Ramos (cell line): ENCODE data around the gene ZNF775.

Experiments used
- in situ Hi-C: fragments of 300-500 bp; cut with MboI; formaldehyde crosslinking; loops from one replicate; pipeline ENCODE4 v1.14.3; 2022; ENCODE audit warnings: low sequenced_read_pairs; ENCODE audit not compliant: unreplicated experiment

The ZNF775 gene

GRCh38 chr7:150408393-150409299 lies 29.5 kb downstream of the ZNF775 start:
- in situ Hi-C loops = no loop called here

GRCh38 chr7:150409300-150410030 lies 30.3 kb downstream of the ZNF775 start:
- in situ Hi-C loops = no loop called here

DNA sequence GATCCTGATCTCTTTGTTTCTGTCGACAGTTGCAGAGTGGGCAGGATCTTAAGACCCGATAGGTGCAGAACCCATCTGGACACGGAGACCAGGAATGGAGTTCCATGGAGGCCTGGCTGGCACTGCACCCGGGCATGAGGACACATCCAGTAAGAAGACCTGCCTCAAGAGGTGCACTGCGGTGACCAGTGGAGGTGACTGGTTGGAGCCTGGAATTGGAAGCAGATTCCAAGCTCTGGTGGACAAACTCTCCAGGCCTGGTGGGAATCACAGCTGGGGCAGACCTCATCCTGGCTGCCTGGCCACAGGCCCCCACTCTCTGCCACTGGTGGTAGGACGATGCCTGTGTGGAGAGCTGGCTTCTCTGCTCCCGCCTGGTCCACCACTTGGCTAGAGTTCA lies 31.0 kb downstream of the ZNF775 start:
- in situ Hi-C loops = no loop called here

GRCh38 chr7:150410680-150411346 lies 31.7 kb downstream of the ZNF775 start:
- in situ Hi-C loops = no loop called here

DNA sequence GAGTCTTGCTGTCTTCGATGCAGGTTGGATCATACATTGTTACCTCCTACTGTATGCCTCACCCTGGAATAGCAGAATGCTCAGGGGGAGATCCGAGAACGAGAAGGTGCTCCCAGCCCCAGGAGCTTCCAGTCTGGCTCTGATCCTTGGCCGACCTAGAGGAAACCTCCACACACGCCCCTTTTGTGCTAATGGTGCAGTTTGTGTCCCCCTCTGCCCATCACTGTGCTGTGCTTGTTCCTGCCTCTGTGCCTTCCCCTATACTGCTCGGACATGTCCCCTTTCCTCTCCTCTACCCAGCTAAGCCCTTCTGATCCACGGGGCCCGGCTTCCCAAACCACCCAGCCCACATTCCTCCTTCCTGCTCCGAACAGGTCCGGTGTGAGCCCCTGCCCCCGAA lies 32.5 kb downstream of the ZNF775 start:
- in situ Hi-C loops = no loop called here

DNA sequence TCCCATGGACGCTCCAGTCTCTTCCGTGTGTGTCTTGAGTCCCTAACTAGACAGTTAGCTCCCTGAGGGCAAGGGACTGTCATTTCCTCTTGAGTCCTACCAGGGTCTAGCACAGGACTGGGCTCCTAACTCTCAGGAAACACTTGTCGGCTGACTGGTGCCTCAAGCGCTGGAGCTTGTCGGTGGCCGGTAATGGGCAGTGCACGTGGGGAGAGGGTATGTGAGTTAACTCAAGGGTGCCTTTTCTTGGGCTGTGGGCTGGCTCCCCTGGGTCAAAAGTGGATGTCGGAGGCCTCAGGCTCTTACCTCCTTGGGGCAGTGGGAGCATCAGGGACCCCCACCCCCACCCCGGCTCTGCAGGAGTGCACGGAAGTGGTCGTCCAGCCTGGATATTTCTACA lies 32.9 kb downstream of the ZNF775 start:
- in situ Hi-C loops = no loop called here

DNA sequence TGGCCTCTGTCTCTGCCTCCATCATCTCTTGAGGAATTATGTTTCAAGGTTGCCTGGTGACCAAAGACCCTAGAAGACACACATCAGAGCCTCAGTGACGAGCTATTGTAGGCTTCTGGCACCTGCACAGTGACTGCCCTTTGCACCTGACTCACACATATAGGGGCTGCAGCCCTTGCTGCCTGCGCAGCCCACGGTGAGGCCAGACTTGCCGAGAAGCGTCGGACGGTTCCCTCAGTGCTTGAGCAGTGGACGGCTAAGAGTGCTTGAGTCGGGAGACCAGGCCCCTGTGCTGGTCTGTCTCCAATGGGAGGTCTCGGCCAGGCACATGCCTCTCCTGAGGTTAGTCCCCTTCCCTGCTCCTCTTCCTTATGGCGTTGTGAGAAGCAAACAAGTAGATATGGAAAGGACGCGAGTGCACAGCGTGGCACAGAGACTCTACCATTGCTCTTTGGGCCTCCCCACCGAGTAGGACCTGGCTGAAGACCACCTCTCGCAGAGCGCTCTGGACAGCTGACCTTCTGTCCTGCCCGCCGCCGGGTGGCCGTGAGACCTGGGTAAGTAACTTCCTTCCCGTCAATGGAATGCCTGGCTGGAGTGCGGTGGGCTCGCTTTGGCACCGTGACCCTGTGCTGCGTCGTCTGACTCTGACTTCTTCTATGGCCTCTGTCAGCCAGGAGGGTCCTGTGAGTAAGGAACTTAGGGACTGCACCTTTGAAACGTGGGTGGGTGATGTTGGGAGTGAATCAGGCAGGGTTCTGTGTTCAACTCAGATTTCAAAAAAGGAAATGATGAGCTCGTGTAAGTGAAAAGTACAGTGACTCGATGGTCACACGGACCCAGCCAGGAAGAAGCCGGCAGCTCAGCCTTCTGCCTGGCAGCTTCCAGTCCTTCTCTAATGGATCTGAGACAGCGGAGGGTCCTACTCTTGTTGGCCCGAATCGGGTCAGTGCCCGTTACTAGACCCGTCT lies 33.7 kb downstream of the ZNF775 start:
- in situ Hi-C loops = no loop called here

GRCh38 chr7:150413640-150414081 lies 34.5 kb downstream of the ZNF775 start:
- in situ Hi-C loops = no loop called here

DNA sequence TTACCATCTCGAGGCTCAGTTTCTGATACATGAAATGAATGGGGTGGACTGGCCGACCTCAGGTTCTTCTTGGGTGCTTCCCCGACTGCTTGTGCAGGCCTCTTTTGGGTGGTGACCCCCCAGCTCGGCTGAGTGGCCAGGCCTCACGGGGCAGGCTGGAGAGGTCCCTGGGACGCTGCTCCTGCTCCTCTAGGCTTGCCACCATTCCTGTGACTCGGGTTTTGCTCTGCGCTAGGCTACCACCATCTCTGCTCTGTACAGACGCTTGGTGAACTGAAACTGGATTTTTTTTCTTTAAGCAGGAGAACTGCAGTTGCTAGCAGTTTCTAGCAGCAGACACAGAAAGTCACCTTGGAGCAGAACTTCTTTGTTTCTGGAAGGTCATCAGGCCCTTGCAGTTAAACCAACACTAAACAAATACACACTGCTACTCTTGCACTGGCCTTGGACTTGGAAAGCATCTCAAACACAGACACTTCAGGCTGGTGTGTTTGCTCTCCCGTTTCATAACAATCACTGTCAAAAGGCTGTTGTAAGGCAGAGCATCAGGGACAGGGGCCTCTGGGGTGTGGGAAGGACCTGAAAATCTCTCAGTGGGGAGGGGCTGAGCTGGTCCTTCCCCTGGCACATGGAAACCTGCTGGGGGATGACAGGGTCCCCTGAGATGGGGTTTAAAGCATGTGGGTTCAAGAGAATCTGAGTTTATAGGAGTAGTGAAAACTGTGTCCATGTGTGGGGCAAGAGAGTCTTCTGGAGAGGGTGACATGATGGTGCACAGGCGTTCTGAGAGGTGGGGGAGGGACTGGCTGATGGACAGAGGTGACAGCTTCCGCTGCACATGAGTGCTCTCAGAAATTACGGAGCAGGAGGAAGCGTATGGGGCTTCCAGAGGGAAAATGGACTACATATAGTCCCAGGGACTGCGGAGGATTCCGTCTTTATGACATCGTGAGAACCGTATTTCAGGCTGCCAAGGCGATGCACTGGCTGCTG lies 36.3 kb downstream of the ZNF775 start:
- in situ Hi-C loops = no loop called here

DNA sequence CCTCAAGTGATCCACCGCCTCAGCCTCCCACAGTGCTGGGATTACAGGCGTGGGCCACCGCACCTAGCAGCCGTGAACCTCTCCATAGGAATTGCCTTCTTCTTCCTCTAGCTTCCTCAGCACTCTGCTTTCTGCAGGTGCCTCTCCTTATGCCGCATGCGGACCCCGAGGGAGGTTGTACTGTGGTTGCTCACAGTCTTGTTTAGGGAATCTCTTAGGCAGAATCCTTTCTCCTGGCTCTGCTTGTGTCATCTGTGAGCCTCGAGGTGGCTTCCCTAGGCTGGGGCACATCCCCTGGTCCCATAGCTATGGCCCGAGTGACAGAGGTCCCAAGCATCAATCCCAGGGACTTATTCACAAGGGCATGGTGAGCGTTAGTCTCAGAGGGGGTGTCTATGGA lies 38.1 kb downstream of the ZNF775 start:
- in situ Hi-C loops = no loop called here

GRCh38 chr7:150417863-150418262 lies 38.7 kb downstream of the ZNF775 start:
- in situ Hi-C loops = no loop called here

GRCh38 chr7:150420242-150420641 lies 41.1 kb downstream of the ZNF775 start:
- in situ Hi-C loops = no loop called here

DNA sequence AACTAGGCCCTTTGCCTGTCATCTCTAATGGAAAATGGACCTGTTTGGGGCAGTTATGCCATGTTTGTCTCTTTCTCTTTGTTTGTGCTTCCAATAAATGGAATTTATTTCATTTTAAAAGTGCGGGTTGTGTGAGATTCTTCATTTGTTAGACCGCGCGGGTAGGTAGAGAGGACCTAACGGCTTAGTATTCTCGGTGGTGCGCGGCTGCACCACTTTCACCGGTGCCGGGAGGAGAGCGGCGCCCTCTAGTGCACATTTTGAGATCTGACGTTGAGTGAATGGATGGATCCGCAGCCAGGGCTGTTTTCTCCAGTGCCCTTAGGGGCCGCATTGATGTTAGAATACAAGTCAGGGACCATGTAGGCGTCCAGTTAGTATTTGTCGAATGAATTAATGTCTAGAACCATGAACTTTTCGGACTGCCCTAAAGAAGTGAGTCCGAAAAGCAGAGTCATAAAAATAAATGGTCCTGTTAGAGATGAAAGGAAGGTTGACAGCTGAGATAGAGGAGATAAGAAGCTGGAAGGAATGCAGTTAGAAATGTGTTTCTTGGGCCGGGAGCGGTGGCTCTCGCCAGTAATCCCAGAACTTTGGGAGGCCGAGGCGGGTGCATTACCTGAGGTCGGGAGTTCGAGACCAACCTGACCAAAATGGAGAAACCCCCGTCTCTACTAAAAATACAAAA lies 42.0 kb downstream of the ZNF775 start:
- in situ Hi-C loops = no loop called here

GRCh38 chr7:150421831-150422230 lies 42.7 kb downstream of the ZNF775 start:
- in situ Hi-C loops = no loop called here

DNA sequence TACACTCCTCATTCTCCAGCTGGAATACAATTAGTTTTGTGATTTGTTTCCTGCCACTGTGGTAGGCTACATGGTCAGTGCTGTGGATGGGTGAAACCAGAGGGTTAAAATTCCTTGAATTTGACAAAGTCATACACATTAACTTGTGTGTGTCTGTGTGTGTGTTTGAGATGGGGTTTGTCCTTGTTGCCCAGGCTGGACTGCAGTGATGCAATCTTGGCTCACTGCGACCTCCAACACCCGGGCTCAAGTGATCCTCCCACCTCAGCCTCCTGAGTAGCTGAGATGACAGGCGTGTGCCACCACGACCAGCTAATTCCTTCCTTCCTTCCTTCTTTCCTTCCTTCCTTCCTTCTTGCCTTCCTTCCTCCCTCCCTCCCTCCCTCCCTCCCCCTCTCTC lies 46.5 kb downstream of the ZNF775 start:
- in situ Hi-C loops = loop anchor here (25.0 kb wide), 1 partner anchor 562 kb away; the partner anchor contains the start of genes KCNH2 and NOS3

- in situ Hi-C loops = loop anchor here (25.0 kb wide), 1 partner anchor 558 kb away; the partner anchor contains the start of genes KCNH2 and NOS3
Measured at GRCh38 chr7:150428671-150429451, 49.7 kb downstream of the ZNF775 start.

DNA sequence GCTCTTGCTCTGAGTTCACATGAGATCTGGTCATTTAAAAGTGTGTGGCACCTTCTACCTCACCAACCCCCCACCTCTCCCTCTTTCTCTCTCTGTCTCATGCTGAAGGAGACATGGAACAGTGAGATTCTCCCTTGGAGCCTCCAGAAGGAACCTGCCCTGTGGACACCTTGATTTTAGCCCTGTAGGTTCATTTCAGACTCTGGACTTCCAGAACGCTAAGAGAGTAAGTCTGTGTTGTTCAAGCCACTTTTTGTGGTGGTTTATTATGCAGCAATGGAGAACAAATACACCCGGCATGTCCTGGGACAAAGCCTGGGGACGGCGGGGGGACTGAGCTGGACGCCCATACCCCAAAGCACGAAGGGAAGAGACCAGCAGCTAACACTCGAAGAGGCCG lies 50.6 kb downstream of the ZNF775 start:
- in situ Hi-C loops = loop anchor here (25.0 kb wide), 1 partner anchor 558 kb away; the partner anchor contains the start of genes KCNH2 and NOS3
